Endothelial cell of umbilical vein (primary cell): Measurements from ENCODE around the gene WAC. TPM values are rescaled to one million over a fixed set of nuclear protein-coding genes. Genes with fewer than 3 reads are reported as not detected.

ENCODE experiments used
- BruUV-seq: library from RNA; stranded (reverse); fragments of 400-500 nt; replicated peaks from 2 replicates; lab custom pipeline; 2021; lab: Mats Ljungman, UMichigan
- CTCF ChIA-PET: fragments of 300-600, 350-600 bp; sonication (Branson Sonifier 250); formaldehyde crosslinking; loops from one replicate; lab custom pipeline; 2021; ENCODE audit warnings: antibody characterized with exemption, inconsistent platforms; lab: Charles Lee
- POLR2A ChIA-PET: fragments of 300-600, 350-600 bp; sonication (Branson Sonifier 250); formaldehyde crosslinking; loops from one replicate; lab custom pipeline; 2021; ENCODE audit warnings: antibody characterized with exemption, inconsistent platforms; lab: Charles Lee
- DNase-seq: peaks from one replicate; pipeline ENCODE4 v3.0.0-alpha.2; 2011; ENCODE audit warnings: low read depth, low spot score
- FAIRE-seq: peaks from 2 replicates; lab custom pipeline; 2011; peaks lifted over from hg19 to GRCh38; lab: Jason Lieb, UNC
- H2AFZ ChIP-seq: 2 replicates; pipeline ENCODE4 v1.6.0; 2012; ENCODE audit warnings: low read depth, low read length, control low read depth, inconsistent platforms
- H3K27ac ChIP-seq: 2 replicates; pipeline ENCODE4 v1.5.1; 2011; ENCODE audit warnings: low read depth, mild to moderate bottlenecking, control low read depth, low read length, moderate library complexity; ENCODE audit not compliant: insufficient read depth
- H3K27me3 ChIP-seq, 2 experiments: 2 replicates each; pipeline versions ENCODE4 v1.6.0 to v1.6.1; 2011; ENCODE audit warnings: low read length in 2 of 2, mixed read lengths in 1 of 2; ENCODE audit not compliant: control insufficient read depth in 2 of 2, insufficient read depth in 2 of 2
- H3K36me3 ChIP-seq, 2 experiments: 2 replicates in 1 of 2; 3 replicates in 1 of 2; pipeline ENCODE4 v1.5.1; 2011; ENCODE audit warnings: low read length in 2 of 2, mild to moderate bottlenecking in 1 of 2, moderate library complexity in 1 of 2; ENCODE audit not compliant: control insufficient read depth in 2 of 2, insufficient read depth in 2 of 2; ENCODE audit errors: extremely low read depth in 1 of 2
- H3K4me1 ChIP-seq: 3 replicates; pipeline ENCODE4 v1.5.1; 2011; ENCODE audit warnings: mild to moderate bottlenecking, low read length; ENCODE audit not compliant: control insufficient read depth, insufficient read depth; ENCODE audit errors: extremely low read depth
- H3K4me2 ChIP-seq: 2 replicates; pipeline ENCODE4 v1.6.1; 2011; ENCODE audit warnings: low read length, control low read depth, mixed read lengths; ENCODE audit not compliant: insufficient read depth
- H3K4me3 ChIP-seq, 3 experiments: fragments of 200-600 bp in 1 of 3; sonication (generic), shearing (Covaris generic) in 1 of 3; replicated peaks in 1 of 3; 2 replicates each; pipeline ENCODE4 v1.5.1; 2011 to 2016; ENCODE audit warnings: control low read depth in 3 of 3, low read length in 3 of 3, mild to moderate bottlenecking in 2 of 3, inconsistent platforms in 1 of 3, low read depth in 1 of 3, moderate library complexity in 1 of 3; ENCODE audit not compliant: insufficient read depth in 1 of 3
- H3K79me2 ChIP-seq: 2 replicates; pipeline ENCODE4 v1.6.0; 2012; ENCODE audit warnings: low read length, inconsistent platforms; ENCODE audit not compliant: control insufficient read depth, insufficient read depth
- H3K9ac ChIP-seq: replicated peaks from 2 replicates; pipeline ENCODE3; 2011; ENCODE audit warnings: low read length, control low read depth; ENCODE audit not compliant: insufficient read depth; ENCODE audit errors: extremely low read depth
- H3K9me1 ChIP-seq: replicated peaks from 3 replicates; pipeline ENCODE4 v1.6.0; 2011; ENCODE audit warnings: mild to moderate bottlenecking, low read length; ENCODE audit not compliant: control insufficient read depth, insufficient read depth; ENCODE audit errors: extremely low read depth
- H3K9me3 ChIP-seq: replicated peaks from 2 replicates; pipeline ENCODE4 v1.5.1; 2012; ENCODE audit warnings: low read length, inconsistent platforms; ENCODE audit not compliant: control insufficient read depth, insufficient read depth
- H4K20me1 ChIP-seq: replicated peaks from 2 replicates; pipeline ENCODE3; 2011; ENCODE audit warnings: mild to moderate bottlenecking, low read length; ENCODE audit not compliant: control insufficient read depth, insufficient read depth; ENCODE audit errors: extremely low read depth
- CTCF ChIP-seq, 2 donors: IDR thresholded peaks; 1 replicate in 1 of 2; 2 replicates in 1 of 2; pipeline ENCODE4 v1.5.1; 2011; ENCODE audit warnings: low read length in 2 of 2, mild to moderate bottlenecking in 2 of 2, moderate library complexity in 2 of 2, control low read depth in 1 of 2, inconsistent platforms in 1 of 2, low read depth in 1 of 2; ENCODE audit not compliant: insufficient read depth in 1 of 2; ENCODE audit errors: extremely low read depth in 1 of 2
- EZH2 ChIP-seq: IDR thresholded peaks from 2 replicates; pipeline ENCODE4 v1.6.1; 2012; ENCODE audit warnings: borderline replicate concordance, low read depth, mild to moderate bottlenecking, moderate library complexity, low read length, inconsistent platforms; ENCODE audit not compliant: severe bottlenecking
- FOS ChIP-seq: IDR thresholded peaks from 2 replicates; pipeline ENCODE4 v1.6.1; 2011; ENCODE audit warnings: mild to moderate bottlenecking, low read length, moderate library complexity, borderline replicate concordance; ENCODE audit not compliant: insufficient read depth
- GATA2 ChIP-seq: IDR thresholded peaks from 2 replicates; pipeline ENCODE4 v1.7.0; 2011; ENCODE audit warnings: low read depth, mild to moderate bottlenecking, moderate library complexity, mixed read lengths, low read length; ENCODE audit not compliant: insufficient read length, insufficient read depth
- JUN ChIP-seq: IDR thresholded peaks from 2 replicates; pipeline ENCODE4 v1.6.1; 2011; ENCODE audit warnings: borderline replicate concordance, low read depth; ENCODE audit not compliant: insufficient read length, insufficient read depth
- MAX ChIP-seq: IDR thresholded peaks from 2 replicates; pipeline ENCODE4 v1.6.1; 2011; ENCODE audit not compliant: insufficient read depth, insufficient read length
- MYC ChIP-seq: IDR thresholded peaks from one replicate; pipeline ENCODE4 v1.6.1; 2011; ENCODE audit warnings: mild to moderate bottlenecking, low read depth, low read length
- POLR2A ChIP-seq: IDR thresholded peaks from 2 replicates; pipeline ENCODE4 v1.6.1; 2012; ENCODE audit warnings: low read depth, mild to moderate bottlenecking, control low read depth, low read length
- POLR2AphosphoS5 ChIP-seq: IDR thresholded peaks from 2 replicates; pipeline ENCODE4 v1.6.1; 2012; ENCODE audit warnings: low read depth, mild to moderate bottlenecking, control low read depth, low read length, moderate library complexity; ENCODE audit not compliant: insufficient read depth
- dilution Hi-C: fragments of 300-500 bp; cut with MboI; formaldehyde crosslinking; loops from one replicate; pipeline ENCODE4 v1.15.0; 2019; ENCODE audit warnings: low sequenced_read_pairs; ENCODE audit not compliant: extremely low pct_ligation_motif_present
- intact Hi-C: fragments of 100-400 bp; cut with micrococcal nuclease; formaldehyde crosslinking; loops from one replicate; pipeline ENCODE4 v1.10.0; 2022
- polyA plus RNA-seq, 4 experiments: library from polyadenylated mRNA; depleted of rRNA in 3 of 4; stranded (reverse) in 3 of 4; unstranded in 1 of 4; fragments of >200 nt; gene quantifications; 2 replicates each; pipeline versions ENCODE4 v1.2.1 to v1.2.3, GENCODE V29; 2011 to 2012; ENCODE audit warnings: missing spikeins in 1 of 4
- total RNA-seq: library from RNA; stranded (reverse); gene quantifications from 2 replicates; pipeline ENCODE4 v1.2.3, GENCODE V29; 2021

WAC gene
- total and polyA plus RNA-seq, 2 donors (not counting 3 experiments of a cell fraction or from before 2014, with no cell fraction given) = 49.2 to 101 TPM

- H3K4me1 ChIP-seq = no peaks in the 10 kb centered on the region
- H3K36me3 ChIP-seq = peaks cover 4 to 9% of the 10 kb centered on the region in 2 experiments
- dilution Hi-C loops (no loop called here), intact Hi-C loops (no loop called here)
- DNase-seq (no peak), FAIRE-seq (no peak)
- H2AFZ ChIP-seq = no peak overlapping the region
- no peak overlapping the region for H3K9ac ChIP-seq
- peaks cover 99% of the 10 kb centered on the region for H3K79me2 ChIP-seq
- H3K4me3 ChIP-seq = no peak overlapping the region
- H3K27me3 ChIP-seq = no peaks in the 10 kb centered on the region
- no peak overlapping the region for H3K27ac ChIP-seq
- TF ChIP-seq JUN (no peak), MYC (no peak), GATA2 (no peak), EZH2 (no peak), CTCF (IDR thresholded peaks at IDR 0.05; ENCODE audit: extremely low read depth in 1 of 2, insufficient read depth in 1 of 2, low read depth in 1 of 2, low read length in 2 of 2) (no peak), FOS (no peak), POLR2AphosphoS5 (no peak), MAX (no peak), POLR2A (no peak)
- H4K20me1 ChIP-seq = peaks cover 26% of the 10 kb centered on the region
- H3K9me3 ChIP-seq = no peaks in the 10 kb centered on the region
- no peak overlapping the region for H3K4me2 ChIP-seq
- ChIA-PET CTCF (no interaction called here), POLR2A (no interaction called here)
- H3K9me1 ChIP-seq = no peaks in the 10 kb centered on the region
- no TSS peak for BruUV-seq
Observed at GRCh38 chr10:28558923-28559508, 26.1 kb downstream of the WAC start.
